Measurements from ENCODE around the gene TENM3.

TENM3 gene

DNA sequence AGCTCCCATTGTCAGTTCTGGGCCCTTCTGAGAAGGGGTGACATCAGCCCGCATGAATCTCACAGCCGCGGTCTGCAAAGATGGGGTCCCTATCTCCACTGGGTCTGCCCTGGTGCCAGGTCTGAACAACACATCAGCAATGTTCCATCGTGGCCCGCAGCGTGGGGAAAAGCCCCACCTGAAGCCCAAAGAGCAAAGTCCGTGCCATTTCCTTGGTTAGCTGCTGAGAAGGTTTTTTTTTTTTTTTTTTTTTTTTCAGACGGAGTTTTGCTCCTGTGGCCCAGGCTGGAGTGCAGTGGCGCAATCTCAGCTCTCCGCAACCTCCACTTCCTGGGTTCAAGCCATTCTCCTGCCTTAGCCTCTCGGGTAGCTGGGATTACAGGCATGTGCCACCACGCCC lies 594.6 kb downstream of the TENM3 start:
- Histone ChIP-seq H4K20me1 (ENCODE audit: insufficient read depth, low read length) (no peaks in the 10 kb centered on the region), H3K4me1 (ENCODE audit: low read length) (no peaks in the 10 kb centered on the region), H3K4me2 (ENCODE audit: low read depth, low read length) (no peak overlapping the region), H3K9me2 (replicated peaks; ENCODE audit: insufficient read depth, low read length) (no peaks in the 10 kb centered on the region), H3K9ac (ENCODE audit: low read length) (no peak overlapping the region), H3K9me3 (replicated peaks; ENCODE audit: insufficient read depth, low read length) (no peaks in the 10 kb centered on the region), H3K79me2 (ENCODE audit: low read length) (no peaks in the 10 kb centered on the region), H3K4me3 (ENCODE audit: low read length) (no peak overlapping the region), H2AFZ (ENCODE audit: low read length) (no peak overlapping the region), H3K27ac (ENCODE audit: low read length) (no peak overlapping the region), H3F3A (ENCODE audit: insufficient read depth, low read length) (no peaks in the 10 kb centered on the region), H3K27me3 (replicated peaks; ENCODE audit: insufficient read depth, low read length) (no peaks in the 10 kb centered on the region), H3K36me3 (replicated peaks; ENCODE audit: insufficient read depth, low read length) (no peaks in the 10 kb centered on the region)
- no peak for DNase-seq
- TF ChIP-seq EZH2 (optimal IDR thresholded peaks at IDR 0.05; ENCODE audit: low read depth, low read length) (no peak), EZH2phosphoT487 (IDR thresholded peaks at IDR 0.05; ENCODE audit: low read length) (no peak)
- TF ChIP-seq, protein P1, sequence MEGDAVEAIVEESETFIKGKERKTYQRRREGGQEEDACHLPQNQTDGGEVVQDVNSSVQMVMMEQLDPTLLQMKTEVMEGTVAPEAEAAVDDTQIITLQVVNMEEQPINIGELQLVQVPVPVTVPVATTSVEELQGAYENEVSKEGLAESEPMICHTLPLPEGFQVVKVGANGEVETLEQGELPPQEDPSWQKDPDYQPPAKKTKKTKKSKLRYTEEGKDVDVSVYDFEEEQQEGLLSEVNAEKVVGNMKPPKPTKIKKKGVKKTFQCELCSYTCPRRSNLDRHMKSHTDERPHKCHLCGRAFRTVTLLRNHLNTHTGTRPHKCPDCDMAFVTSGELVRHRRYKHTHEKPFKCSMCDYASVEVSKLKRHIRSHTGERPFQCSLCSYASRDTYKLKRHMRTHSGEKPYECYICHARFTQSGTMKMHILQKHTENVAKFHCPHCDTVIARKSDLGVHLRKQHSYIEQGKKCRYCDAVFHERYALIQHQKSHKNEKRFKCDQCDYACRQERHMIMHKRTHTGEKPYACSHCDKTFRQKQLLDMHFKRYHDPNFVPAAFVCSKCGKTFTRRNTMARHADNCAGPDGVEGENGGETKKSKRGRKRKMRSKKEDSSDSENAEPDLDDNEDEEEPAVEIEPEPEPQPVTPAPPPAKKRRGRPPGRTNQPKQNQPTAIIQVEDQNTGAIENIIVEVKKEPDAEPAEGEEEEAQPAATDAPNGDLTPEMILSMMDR (IDR thresholded peaks at IDR 0.05; ENCODE audit: low read length) = no peak

DNA sequence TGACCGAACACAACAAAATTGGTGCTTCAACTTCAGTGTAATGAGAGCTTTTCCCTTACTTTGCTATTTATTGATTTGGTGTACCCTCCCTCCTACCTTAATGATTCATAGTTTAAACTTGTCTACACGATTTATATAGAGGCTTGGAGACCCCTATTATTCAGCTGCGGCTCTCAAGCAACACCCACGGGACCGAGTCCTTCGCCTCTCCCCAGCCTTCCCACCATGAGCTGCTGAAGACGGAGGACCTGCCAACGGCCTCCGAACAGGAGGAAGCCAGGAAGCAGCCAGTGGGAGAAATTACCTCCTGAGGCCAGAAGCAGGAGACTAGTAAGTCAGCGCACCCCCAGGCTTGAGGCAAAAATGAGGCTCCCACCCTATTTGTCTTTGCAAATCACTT lies 595.3 kb downstream of the TENM3 start:
- no peaks in the 10 kb centered on the region for H3F3A ChIP-seq (ENCODE audit: insufficient read depth, low read length)
- TF ChIP-seq, protein P1 (IDR thresholded peaks at IDR 0.05; ENCODE audit: low read length) = no peak
- TF ChIP-seq EZH2phosphoT487 (IDR thresholded peaks at IDR 0.05; ENCODE audit: low read length) (no peak), EZH2 (optimal IDR thresholded peaks at IDR 0.05; ENCODE audit: low read depth, low read length) (no peak)
- no peak overlapping the region for H3K4me2 ChIP-seq (ENCODE audit: low read depth, low read length)
- no peaks in the 10 kb centered on the region for H3K27me3 ChIP-seq (replicated peaks; ENCODE audit: insufficient read depth, low read length)
- H3K36me3 ChIP-seq (replicated peaks; ENCODE audit: insufficient read depth, low read length) = no peaks in the 10 kb centered on the region
- H3K79me2 ChIP-seq (ENCODE audit: low read length) = no peaks in the 10 kb centered on the region
- H3K9me2 ChIP-seq (replicated peaks; ENCODE audit: insufficient read depth, low read length) = no peaks in the 10 kb centered on the region
- DNase-seq = no peak
- no peak overlapping the region for H3K27ac ChIP-seq (ENCODE audit: low read length)
- H3K4me3 ChIP-seq (ENCODE audit: low read length) = no peak overlapping the region
- H3K9me3 ChIP-seq (replicated peaks; ENCODE audit: insufficient read depth, low read length) = no peaks in the 10 kb centered on the region
- H2AFZ ChIP-seq (ENCODE audit: low read length) = no peak overlapping the region
- no peak overlapping the region for H3K9ac ChIP-seq (ENCODE audit: low read length)
- H3K4me1 ChIP-seq (ENCODE audit: low read length) = no peaks in the 10 kb centered on the region
- no peaks in the 10 kb centered on the region for H4K20me1 ChIP-seq (ENCODE audit: insufficient read depth, low read length)

DNA sequence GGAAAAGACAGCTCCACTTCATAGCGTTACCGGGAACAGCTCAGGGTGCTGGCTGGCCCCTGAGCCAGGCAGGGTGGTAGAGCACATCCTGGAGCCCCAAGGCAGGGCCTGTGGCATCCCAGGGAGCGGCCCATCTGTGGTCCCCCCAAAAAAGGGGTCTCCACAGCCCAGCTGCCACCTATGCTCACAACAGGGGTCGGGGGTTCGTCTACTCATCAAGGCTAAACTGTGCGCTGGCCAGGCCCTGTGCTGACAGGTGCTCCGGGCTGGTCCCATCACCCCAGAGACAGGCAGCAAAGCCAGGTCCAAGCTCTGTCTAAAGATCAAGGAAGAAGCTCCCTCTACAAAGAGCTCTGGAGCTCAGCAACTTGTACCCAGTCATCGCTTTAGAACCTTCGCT lies 596.1 kb downstream of the TENM3 start:
- Histone ChIP-seq H3K9me3 (replicated peaks; ENCODE audit: insufficient read depth, low read length) (no peaks in the 10 kb centered on the region), H3K4me2 (ENCODE audit: low read depth, low read length) (no peak overlapping the region), H3K79me2 (ENCODE audit: low read length) (no peaks in the 10 kb centered on the region), H3K9ac (ENCODE audit: low read length) (no peak overlapping the region), H3K27me3 (replicated peaks; ENCODE audit: insufficient read depth, low read length) (no peaks in the 10 kb centered on the region), H2AFZ (ENCODE audit: low read length) (no peak overlapping the region), H4K20me1 (ENCODE audit: insufficient read depth, low read length) (no peaks in the 10 kb centered on the region), H3K4me1 (ENCODE audit: low read length) (no peaks in the 10 kb centered on the region), H3F3A (ENCODE audit: insufficient read depth, low read length) (no peaks in the 10 kb centered on the region), H3K4me3 (ENCODE audit: low read length) (no peak overlapping the region), H3K36me3 (replicated peaks; ENCODE audit: insufficient read depth, low read length) (no peaks in the 10 kb centered on the region), H3K27ac (ENCODE audit: low read length) (no peak overlapping the region), H3K9me2 (replicated peaks; ENCODE audit: insufficient read depth, low read length) (no peaks in the 10 kb centered on the region)
- no peak for TF ChIP-seq EZH2 (optimal IDR thresholded peaks at IDR 0.05; ENCODE audit: low read depth, low read length)
- TF ChIP-seq, protein P1 (IDR thresholded peaks at IDR 0.05; ENCODE audit: low read length) = no peak
- TF ChIP-seq EZH2phosphoT487 (IDR thresholded peaks at IDR 0.05; ENCODE audit: low read length) = no peak
- DNase-seq = no peak

All from MM.1S (cell line).